Karpas-422 (cell line): ENCODE measurements around the gene HIPK3. TPM values are rescaled to one million over a fixed set of nuclear protein-coding genes. Genes with fewer than 3 reads are reported as not detected.
"Not testable (repeated sequence)": the region's sequence is repeated elsewhere in the genome, so short reads cannot be mapped to it uniquely, and the experiment has no call there.

ENCODE experiments used
- DNase-seq: peaks from one replicate; pipeline ENCODE4 v3.0.0-alpha.2; 2015
- H2AFZ ChIP-seq: fragments of 200-600 bp; sonication (generic); 2 replicates; pipeline ENCODE4 v1.6.1; 2014; ENCODE audit warnings: antibody characterized with exemption, low read length, mixed read lengths
- H3K27ac ChIP-seq: fragments of 200-600 bp; sonication (generic); 2 replicates; pipeline ENCODE4 v1.5.1; 2014; ENCODE audit warnings: mild to moderate bottlenecking, low read length, moderate library complexity
- H3K27me3 ChIP-seq: fragments of 200-600 bp; sonication (generic); 2 replicates; pipeline ENCODE4 v1.6.1; 2014; ENCODE audit warnings: low read length, mixed read lengths
- H3K36me3 ChIP-seq: fragments of 200-600 bp; sonication (generic); 2 replicates; pipeline ENCODE4 v1.6.1; 2014; ENCODE audit warnings: low read length, mixed read lengths; ENCODE audit not compliant: insufficient read depth
- H3K4me1 ChIP-seq: fragments of 200-600 bp; sonication (generic); 2 replicates; pipeline ENCODE4 v1.6.1; 2014; ENCODE audit warnings: mild to moderate bottlenecking, low read length, mixed read lengths
- H3K4me2 ChIP-seq: fragments of 200-600 bp; sonication (generic); 2 replicates; pipeline ENCODE4 v1.6.1; 2014; ENCODE audit warnings: low read length, low read depth, mild to moderate bottlenecking; ENCODE audit not compliant: poor library complexity, severe bottlenecking
- H3K4me3 ChIP-seq: fragments of 200-600 bp; sonication (generic); 2 replicates; pipeline ENCODE4 v1.5.1; 2014; ENCODE audit warnings: mild to moderate bottlenecking, antibody characterized with exemption, low read length, mixed read lengths
- H3K79me2 ChIP-seq: fragments of 200-600 bp; sonication (generic); 2 replicates; pipeline ENCODE4 v1.6.1; 2014; ENCODE audit warnings: mild to moderate bottlenecking, low read length, mixed read lengths
- H3K9ac ChIP-seq: fragments of 200-600 bp; sonication (generic); 2 replicates; pipeline ENCODE4 v1.6.0; 2014; ENCODE audit warnings: low read length
- H3K9me2 ChIP-seq: fragments of 200-600 bp; sonication (generic), shearing (Covaris generic); replicated peaks from 2 replicates; pipeline ENCODE4 v1.6.0; 2014; ENCODE audit warnings: mild to moderate bottlenecking, low read length, moderate library complexity; ENCODE audit not compliant: insufficient read depth
- H3K9me3 ChIP-seq: fragments of 300-700, 200-600 bp; sonication (generic); 2 replicates; pipeline ENCODE4 v1.6.1; 2014; ENCODE audit warnings: low read length, mixed read lengths
- H4K20me1 ChIP-seq: fragments of 200-600 bp; sonication (generic); 2 replicates; pipeline ENCODE4 v1.6.1; 2014; ENCODE audit warnings: mild to moderate bottlenecking, antibody characterized with exemption, low read length, low read depth; ENCODE audit not compliant: insufficient read depth
- total RNA-seq: library from RNA; depleted of rRNA; stranded (reverse); fragments of >200 nt; shearing (Covaris generic); gene quantifications from 2 replicates; pipeline ENCODE4 v1.2.3, GENCODE V29; 2014; ENCODE audit warnings: low replicate concordance; rRNA removed

The HIPK3 gene
- 35.8 and 67.0 TPM in 2 replicates for total RNA-seq

GRCh38 chr11:33257160-33257896 lies at the start of gene HIPK3:
TSS of gene HIPK3 (plus strand) at chr11:33257381.
- Histone ChIP-seq H3K79me2 (peaks cover 50% of the 10 kb centered on the region), H3K9me2 (no peaks in the 10 kb centered on the region)

GRCh38 chr11:33207408-33207985 lies 49.7 kb upstream of the HIPK3 start:
- no peak overlapping the region for H3K4me3 ChIP-seq
- H3K27ac ChIP-seq, result no peak overlapping the region
- no peaks in the 10 kb centered on the region for H3K36me3 ChIP-seq
- no peaks in the 10 kb centered on the region for H3K9me3 ChIP-seq
- H4K20me1 ChIP-seq, result no peaks in the 10 kb centered on the region
- H3K4me2 ChIP-seq, result no peak overlapping the region
- H3K79me2 ChIP-seq, result no peaks in the 10 kb centered on the region
- H3K27me3 ChIP-seq, result no peaks in the 10 kb centered on the region
- no peaks in the 10 kb centered on the region for H3K9me2 ChIP-seq
- no peaks in the 10 kb centered on the region for H3K4me1 ChIP-seq
- no peak overlapping the region for H2AFZ ChIP-seq
- no peak overlapping the region for H3K9ac ChIP-seq
- DNase-seq, result no peak

More at GRCh38 chr11:33257160-33257896, at the start of gene HIPK3:
- peaks cover 37% of the 10 kb centered on the region for H3K4me1 ChIP-seq
- H2AFZ ChIP-seq, result peak within 1 kb of the TSS; percentile 97
- H3K4me3 ChIP-seq, result peak within 1 kb of the TSS; percentile 72
- H3K4me2 ChIP-seq, result peak within 1 kb of the TSS; percentile 92
- peak within 1 kb of the TSS; percentile 99 for H3K9ac ChIP-seq
- no peaks in the 10 kb centered on the region for H3K27me3 ChIP-seq
- H3K9me3 ChIP-seq, result no peaks in the 10 kb centered on the region
- DNase-seq, result peak; percentile 91
- peak within 1 kb of the TSS; percentile 89 for H3K27ac ChIP-seq
- no peaks in the 10 kb centered on the region for H3K36me3 ChIP-seq
- peaks cover 13% of the 10 kb centered on the region; the same call in 1 of the 2 replicates for H4K20me1 ChIP-seq

DNA sequence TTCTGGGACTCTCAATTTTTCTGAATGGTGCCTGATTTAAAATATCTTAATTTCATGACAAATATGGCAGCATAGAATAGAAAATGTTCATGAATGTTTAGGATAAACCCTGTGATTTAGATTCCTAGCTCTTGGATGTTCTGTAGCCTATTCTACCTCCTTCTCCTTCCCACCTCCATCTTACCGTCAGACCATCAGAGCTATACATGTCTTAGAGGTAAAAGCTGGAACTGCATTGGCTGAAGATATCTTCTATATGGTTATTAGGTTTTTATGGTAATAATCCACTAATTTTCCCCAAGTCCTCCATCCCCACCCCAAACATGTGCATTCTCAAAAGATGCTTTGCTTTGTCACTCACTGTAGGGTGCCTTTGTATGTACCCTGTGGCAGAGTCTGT lies 49.0 kb upstream of the HIPK3 start:
- no peaks in the 10 kb centered on the region for H3K4me1 ChIP-seq
- H4K20me1 ChIP-seq, result no peaks in the 10 kb centered on the region
- H3K27ac ChIP-seq, result no peak overlapping the region
- no peak overlapping the region for H2AFZ ChIP-seq
- no peak overlapping the region for H3K9ac ChIP-seq
- no peaks in the 10 kb centered on the region for H3K9me2 ChIP-seq
- no peaks in the 10 kb centered on the region for H3K9me3 ChIP-seq
- H3K4me2 ChIP-seq, result no peak overlapping the region
- no peak for DNase-seq
- H3K4me3 ChIP-seq, result no peak overlapping the region
- H3K36me3 ChIP-seq, result no peaks in the 10 kb centered on the region
- H3K79me2 ChIP-seq, result no peaks in the 10 kb centered on the region
- no peaks in the 10 kb centered on the region for H3K27me3 ChIP-seq

- no peaks in the 10 kb centered on the region for H3K9me2 ChIP-seq
These were observed 46.0 kb upstream of the HIPK3 start for GRCh38 chr11:33211153-33211552.

GRCh38 chr11:33211580-33211979 lies 45.6 kb upstream of the HIPK3 start:
- H3K4me1 ChIP-seq, result no peaks in the 10 kb centered on the region
- no peaks in the 10 kb centered on the region for H3K36me3 ChIP-seq
- no peaks in the 10 kb centered on the region for H4K20me1 ChIP-seq
- no peaks in the 10 kb centered on the region for H3K27me3 ChIP-seq
- no peak for DNase-seq
- no peak overlapping the region for H3K9ac ChIP-seq
- H2AFZ ChIP-seq, result no peak overlapping the region
- H3K9me3 ChIP-seq, result no peaks in the 10 kb centered on the region
- no peak overlapping the region for H3K4me2 ChIP-seq
- no peak overlapping the region for H3K27ac ChIP-seq
- no peak overlapping the region for H3K4me3 ChIP-seq
- H3K79me2 ChIP-seq, result no peaks in the 10 kb centered on the region
- H3K9me2 ChIP-seq, result no peaks in the 10 kb centered on the region

More at GRCh38 chr11:33211153-33211552, 46.0 kb upstream of the HIPK3 start:
- H3K36me3 ChIP-seq, result no peaks in the 10 kb centered on the region
- no peak overlapping the region for H3K4me2 ChIP-seq
- H3K4me3 ChIP-seq, result no peak overlapping the region
- H4K20me1 ChIP-seq, result no peaks in the 10 kb centered on the region
- no peaks in the 10 kb centered on the region for H3K27me3 ChIP-seq
- no peaks in the 10 kb centered on the region for H3K79me2 ChIP-seq
- H3K9me3 ChIP-seq, result no peaks in the 10 kb centered on the region
- no peak for DNase-seq
- no peak overlapping the region for H3K27ac ChIP-seq
- no peaks in the 10 kb centered on the region for H3K4me1 ChIP-seq
- no peak overlapping the region for H2AFZ ChIP-seq
- H3K9ac ChIP-seq, result no peak overlapping the region

DNA sequence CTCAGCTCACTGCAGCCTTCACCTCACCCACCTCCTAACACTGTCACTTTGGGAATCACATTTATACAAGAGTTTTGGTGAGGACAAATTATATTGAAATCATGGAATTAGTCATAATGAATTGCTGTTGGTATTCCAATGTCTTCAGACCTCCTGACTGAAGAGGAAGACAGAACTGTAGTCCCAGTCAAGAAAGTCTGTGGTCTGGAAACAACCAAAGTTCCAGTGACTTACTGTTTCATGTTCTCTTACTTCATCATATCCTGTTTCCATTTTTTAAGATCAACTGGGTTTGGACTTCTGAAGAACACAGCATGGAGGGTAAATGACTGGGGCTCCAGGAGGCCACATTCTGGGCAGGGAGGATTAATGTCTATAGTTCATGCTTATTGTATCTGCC lies 43.0 kb upstream of the HIPK3 start:
- no peaks in the 10 kb centered on the region for H3K27me3 ChIP-seq
- DNase-seq, result no peak
- H3K4me2 ChIP-seq, result no peak overlapping the region
- H3K9ac ChIP-seq, result no peak overlapping the region
- H3K4me1 ChIP-seq, result no peaks in the 10 kb centered on the region
- no peak overlapping the region for H3K27ac ChIP-seq
- no peaks in the 10 kb centered on the region for H3K9me2 ChIP-seq
- no peaks in the 10 kb centered on the region for H3K9me3 ChIP-seq
- H4K20me1 ChIP-seq, result no peaks in the 10 kb centered on the region
- no peak overlapping the region for H2AFZ ChIP-seq
- no peaks in the 10 kb centered on the region for H3K79me2 ChIP-seq
- H3K4me3 ChIP-seq, result no peak overlapping the region
- H3K36me3 ChIP-seq, result no peaks in the 10 kb centered on the region

DNA sequence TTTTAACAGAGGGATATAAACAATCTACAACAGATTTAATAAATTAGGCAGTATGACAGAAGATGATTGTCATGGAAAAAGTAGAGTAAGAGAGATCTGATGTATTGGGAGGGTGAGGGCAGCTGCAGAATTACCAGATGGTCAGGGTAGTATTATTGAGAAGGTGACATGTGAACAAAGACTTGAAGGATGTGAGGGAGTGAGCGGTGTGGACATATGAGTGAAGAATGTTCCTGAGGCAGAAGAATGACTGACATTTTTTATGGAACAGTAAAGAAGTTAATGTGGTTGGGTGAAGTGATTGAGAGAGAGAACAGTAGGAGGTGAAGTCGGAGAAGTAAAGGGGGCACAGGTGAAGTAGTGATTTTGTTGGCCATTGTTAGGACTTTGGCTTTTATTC lies 42.4 kb upstream of the HIPK3 start:
- Histone ChIP-seq H3K9me2 (no peaks in the 10 kb centered on the region), H3K27me3 (no peaks in the 10 kb centered on the region), H3K79me2 (no peaks in the 10 kb centered on the region), H3K27ac (no peak overlapping the region), H3K9ac (no peak overlapping the region), H3K36me3 (no peaks in the 10 kb centered on the region), H2AFZ (no peak overlapping the region), H3K4me2 (no peak overlapping the region), H3K4me3 (no peak overlapping the region), H3K9me3 (no peaks in the 10 kb centered on the region), H4K20me1 (no peaks in the 10 kb centered on the region), H3K4me1 (no peaks in the 10 kb centered on the region)
- no peak for DNase-seq

DNA sequence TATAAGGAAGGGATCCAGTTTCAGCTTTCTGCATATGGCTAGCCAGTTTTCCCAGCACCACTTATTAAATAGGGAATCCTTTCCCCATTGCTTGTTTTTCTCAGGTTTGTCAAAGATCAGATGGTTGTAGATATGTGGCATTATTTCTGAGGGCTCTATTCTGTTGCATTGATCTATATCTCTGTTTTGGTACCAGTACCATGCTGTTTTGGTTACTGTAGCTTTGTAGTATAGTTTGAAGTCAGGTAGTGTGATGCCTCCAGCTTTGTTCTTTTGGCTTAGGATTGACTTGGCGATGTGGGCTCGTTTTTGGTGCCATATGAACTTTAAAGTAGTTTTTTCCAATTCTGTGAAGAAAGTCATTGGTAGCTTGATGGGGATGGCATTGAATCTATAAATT lies 40.5 kb upstream of the HIPK3 start:
- H3K9ac ChIP-seq, H3K36me3 ChIP-seq, H4K20me1 ChIP-seq, H3K27ac ChIP-seq, H3K4me2 ChIP-seq, DNase-seq, H3K27me3 ChIP-seq, H3K9me2 ChIP-seq, H3K9me3 ChIP-seq, H2AFZ ChIP-seq, H3K79me2 ChIP-seq, H3K4me1 ChIP-seq, H3K4me3 ChIP-seq: not testable (repeated sequence)
